GM04504 (cell line): Measurements from ENCODE around the gene TENT5A.
"Not testable (repeated sequence)": the region's sequence is repeated elsewhere in the genome, so short reads cannot be mapped to it uniquely, and the experiment has no call there.

Experiments used
- DNase-seq: peaks from one replicate; pipeline ENCODE4 v3.0.0-alpha.2; 2012; ENCODE audit warnings: low read depth

TENT5A gene

GRCh38 chr6:81752084-81752920 is at the start of gene TENT5A:
TENT5A (minus strand) TSS chr6:81752681; CDS start chr6:81752141, 540 bp downstream.
- DNase-seq, result peak; percentile 87

GRCh38 chr6:81801489-81801888 is 49.0 kb upstream of the TENT5A start:
- no peak for DNase-seq

GRCh38 chr6:81800666-81801065 is 48.2 kb upstream of the TENT5A start:
- DNase-seq, result no peak

- DNase-seq, result no peak
Measured at GRCh38 chr6:81799323-81799722, 46.8 kb upstream of the TENT5A start.

- DNase-seq, result no peak
Measured at GRCh38 chr6:81797591-81797990, 45.1 kb upstream of the TENT5A start.

GRCh38 chr6:81795890-81796289 is 43.4 kb upstream of the TENT5A start:
- no peak for DNase-seq

- no peak for DNase-seq
Measured at GRCh38 chr6:81793821-81794475, 41.5 kb upstream of the TENT5A start.

GRCh38 chr6:81792826-81793225 is 40.3 kb upstream of the TENT5A start:
- no peak for DNase-seq

- DNase-seq, result no peak
Measured at GRCh38 chr6:81791756-81792155, 39.3 kb upstream of the TENT5A start.

GRCh38 chr6:81790034-81790433 is 37.6 kb upstream of the TENT5A start:
- DNase-seq, result no peak

GRCh38 chr6:81789291-81789690 is 36.8 kb upstream of the TENT5A start:
- DNase-seq, result no peak

- no peak for DNase-seq
Measured at GRCh38 chr6:81788748-81789147, 36.3 kb upstream of the TENT5A start.

GRCh38 chr6:81787313-81788068 is 35.0 kb upstream of the TENT5A start:
- no peak for DNase-seq

GRCh38 chr6:81786150-81786549 is 33.7 kb upstream of the TENT5A start:
- DNase-seq, result no peak

- DNase-seq, result no peak
Measured at GRCh38 chr6:81785377-81785776, 32.9 kb upstream of the TENT5A start.

GRCh38 chr6:81783893-81784292 is 31.4 kb upstream of the TENT5A start:
- no peak for DNase-seq

- no peak for DNase-seq
Measured at GRCh38 chr6:81781624-81782023, 29.1 kb upstream of the TENT5A start.

- no peak for DNase-seq
Measured at GRCh38 chr6:81777586-81778268, 25.2 kb upstream of the TENT5A start.

GRCh38 chr6:81776219-81776618 is 23.7 kb upstream of the TENT5A start:
- not testable (repeated sequence) for DNase-seq

GRCh38 chr6:81774542-81774941 is 22.1 kb upstream of the TENT5A start:
- no peak for DNase-seq

- no peak for DNase-seq
Measured at GRCh38 chr6:81773887-81774286, 21.4 kb upstream of the TENT5A start.

- DNase-seq, result no peak
Measured at GRCh38 chr6:81772741-81773140, 20.3 kb upstream of the TENT5A start.
